Panc1 (cell line): Measurements from ENCODE around the gene ACOX1. TPM values are rescaled to one million over a fixed set of nuclear protein-coding genes. Genes with fewer than 3 reads are reported as not detected.

Experiments used
- ATAC-seq: fragments of 200-7000 bp; cut with Tn5 transposase; 2 replicates; pipeline ENCODE4 v1.9.1; 2020; ENCODE audit warnings: mild to moderate bottlenecking, moderate library complexity
- BruUV-seq: library from RNA; stranded (reverse); fragments of 400-500 nt; replicated peaks from 2 replicates; lab custom pipeline; 2021; lab: Mats Ljungman, UMichigan
- CTCF ChIA-PET: fragments of 300-600 bp; sonication (Branson Sonifier 250); formaldehyde crosslinking; loops from one replicate; lab custom pipeline; 2022; ENCODE audit warnings: antibody characterized with exemption; lab: Charles Lee
- POLR2A ChIA-PET: fragments of 300-600 bp; sonication (Branson Sonifier 250); formaldehyde crosslinking; loops from one replicate; lab custom pipeline; 2022; ENCODE audit warnings: antibody characterized with exemption; lab: Charles Lee
- DNase-seq: peaks from one replicate; pipeline ENCODE4 v3.0.0-alpha.2; 2010; ENCODE audit warnings: low read depth, low spot score
- H3K27ac ChIP-seq: 2 replicates; pipeline ENCODE4 v1.5.1; 2011; ENCODE audit warnings: mild to moderate bottlenecking, low read length, inconsistent platforms
- H3K27me3 ChIP-seq: fragments of 200-500 bp; sonication (Bioruptor generic); 2 replicates; pipeline ENCODE4 v1.6.0; 2014; ENCODE audit warnings: low read length, inconsistent platforms; ENCODE audit not compliant: control insufficient read depth, insufficient read depth
- H3K36me3 ChIP-seq: fragments of 200-500 bp; sonication (Bioruptor generic); 2 replicates; pipeline ENCODE4 v1.5.1; 2014; ENCODE audit warnings: inconsistent platforms, mild to moderate bottlenecking, low read length, moderate library complexity; ENCODE audit not compliant: control insufficient read depth, insufficient read depth
- H3K4me1 ChIP-seq: 2 replicates; pipeline ENCODE4 v1.5.1; 2011; ENCODE audit warnings: inconsistent platforms, mild to moderate bottlenecking, low read length, moderate library complexity; ENCODE audit not compliant: control insufficient read depth, insufficient read depth
- H3K4me3 ChIP-seq, 2 experiments: 2 replicates each; pipeline ENCODE4 v1.5.1; 2011 to 2012; ENCODE audit warnings: low read depth in 2 of 2, low read length in 2 of 2, mild to moderate bottlenecking in 2 of 2, inconsistent platforms in 1 of 2, moderate library complexity in 1 of 2
- H3K9me3 ChIP-seq: fragments of 200-500 bp; sonication (Bioruptor generic); 2 replicates; pipeline ENCODE4 v1.5.1; 2014; ENCODE audit warnings: low read depth, mild to moderate bottlenecking, inconsistent platforms, low read length, moderate library complexity; ENCODE audit not compliant: control insufficient read depth, insufficient read depth
- POLR2AphosphoS5 ChIP-seq: IDR thresholded peaks from 2 replicates; pipeline ENCODE4 v1.6.1; 2012; ENCODE audit warnings: mild to moderate bottlenecking, low read depth, low read length, moderate library complexity
- SIN3A ChIP-seq: IDR thresholded peaks from 2 replicates; pipeline ENCODE4 v1.6.1; 2012; ENCODE audit warnings: low read depth, mild to moderate bottlenecking, low read length, moderate library complexity, borderline replicate concordance; ENCODE audit not compliant: insufficient read depth
- TCF7L2 ChIP-seq: IDR thresholded peaks from 2 replicates; pipeline ENCODE4 v1.6.1; 2011; ENCODE audit warnings: mild to moderate bottlenecking, low read depth, low read length, inconsistent platforms
- in situ Hi-C: cut with HindIII; loops from 2 replicates; pipeline ENCODE4 v1.10.0; 2016; ENCODE audit warnings: low sequenced_read_pairs, low pct_unique_long_range_greater_than_20kb
- intact Hi-C: fragments of 100-400 bp; cut with micrococcal nuclease; formaldehyde crosslinking; loops from one replicate; pipeline ENCODE4 v1.10.0; 2022; ENCODE audit not compliant: unreplicated experiment
- total RNA-seq: library from RNA; stranded (reverse); gene quantifications from one replicate; pipeline ENCODE4 v1.2.1, GENCODE V29; 2021; ENCODE audit not compliant: unreplicated experiment
- TF ChIP-seq, protein P1 (sequence below), 2 experiments: IDR thresholded peaks; 2 replicates each; pipeline ENCODE4 v1.6.1; 2011 to 2012; ENCODE audit warnings: low read depth in 2 of 2, control low read depth in 1 of 2, low read length in 1 of 2, mild to moderate bottlenecking in 1 of 2, moderate library complexity in 1 of 2; ENCODE audit not compliant: insufficient read depth in 1 of 2
- TF ChIP-seq, protein P2 (sequence below): fragments of 450-650 bp; IDR thresholded peaks from 2 replicates; pipeline ENCODE4 v1.5.1; 2017; ENCODE audit warnings: mild to moderate bottlenecking

The ACOX1 gene
- total RNA-seq, 1 experiment from 2014 or later, result 53.5 TPM

DNA sequence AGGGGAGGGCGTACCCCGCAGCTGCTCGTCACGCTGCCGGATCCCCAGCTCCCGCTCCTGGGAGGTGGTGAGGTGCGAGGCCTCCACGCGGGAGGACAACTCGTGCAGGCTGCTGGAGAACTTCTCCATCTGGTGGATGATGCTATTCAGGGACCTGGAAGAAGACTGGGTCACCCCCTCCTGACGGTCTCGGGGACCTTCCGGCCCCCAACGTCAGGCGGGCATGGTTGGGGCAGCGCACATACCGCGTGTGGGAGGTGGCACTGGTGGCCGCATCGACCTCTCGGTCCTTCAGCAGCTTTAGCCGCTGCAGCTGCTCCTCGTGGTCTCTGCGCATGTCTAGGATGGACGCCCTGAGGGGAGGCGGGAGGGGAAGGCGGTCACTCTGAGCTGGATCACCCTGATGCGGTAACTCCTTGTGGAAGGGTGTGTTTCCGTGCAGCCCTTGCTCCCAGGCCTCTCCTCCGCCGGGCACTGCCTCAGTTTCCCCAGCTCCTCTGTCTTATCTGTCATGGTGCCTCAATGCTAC, 61.0 kb downstream of the ACOX1 start:
- intact Hi-C loops (no loop called here), in situ Hi-C loops (no loop called here)
- Histone ChIP-seq H3K27me3 (no peaks in the 10 kb centered on the region), H3K4me1 (no peaks in the 10 kb centered on the region), H3K36me3 (no peaks in the 10 kb centered on the region), H3K27ac (no peak overlapping the region), H3K4me3 (no peak overlapping the region), H3K9me3 (no peaks in the 10 kb centered on the region)
- no peak for ATAC-seq
- BruUV-seq, result no TSS peak
- TF ChIP-seq, protein P1, sequence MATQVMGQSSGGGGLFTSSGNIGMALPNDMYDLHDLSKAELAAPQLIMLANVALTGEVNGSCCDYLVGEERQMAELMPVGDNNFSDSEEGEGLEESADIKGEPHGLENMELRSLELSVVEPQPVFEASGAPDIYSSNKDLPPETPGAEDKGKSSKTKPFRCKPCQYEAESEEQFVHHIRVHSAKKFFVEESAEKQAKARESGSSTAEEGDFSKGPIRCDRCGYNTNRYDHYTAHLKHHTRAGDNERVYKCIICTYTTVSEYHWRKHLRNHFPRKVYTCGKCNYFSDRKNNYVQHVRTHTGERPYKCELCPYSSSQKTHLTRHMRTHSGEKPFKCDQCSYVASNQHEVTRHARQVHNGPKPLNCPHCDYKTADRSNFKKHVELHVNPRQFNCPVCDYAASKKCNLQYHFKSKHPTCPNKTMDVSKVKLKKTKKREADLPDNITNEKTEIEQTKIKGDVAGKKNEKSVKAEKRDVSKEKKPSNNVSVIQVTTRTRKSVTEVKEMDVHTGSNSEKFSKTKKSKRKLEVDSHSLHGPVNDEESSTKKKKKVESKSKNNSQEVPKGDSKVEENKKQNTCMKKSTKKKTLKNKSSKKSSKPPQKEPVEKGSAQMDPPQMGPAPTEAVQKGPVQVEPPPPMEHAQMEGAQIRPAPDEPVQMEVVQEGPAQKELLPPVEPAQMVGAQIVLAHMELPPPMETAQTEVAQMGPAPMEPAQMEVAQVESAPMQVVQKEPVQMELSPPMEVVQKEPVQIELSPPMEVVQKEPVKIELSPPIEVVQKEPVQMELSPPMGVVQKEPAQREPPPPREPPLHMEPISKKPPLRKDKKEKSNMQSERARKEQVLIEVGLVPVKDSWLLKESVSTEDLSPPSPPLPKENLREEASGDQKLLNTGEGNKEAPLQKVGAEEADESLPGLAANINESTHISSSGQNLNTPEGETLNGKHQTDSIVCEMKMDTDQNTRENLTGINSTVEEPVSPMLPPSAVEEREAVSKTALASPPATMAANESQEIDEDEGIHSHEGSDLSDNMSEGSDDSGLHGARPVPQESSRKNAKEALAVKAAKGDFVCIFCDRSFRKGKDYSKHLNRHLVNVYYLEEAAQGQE (IDR thresholded peaks at IDR 0.05; ENCODE audit: insufficient read depth in 1 of 2, low read depth in 2 of 2, low read length in 1 of 2), result no peak
- no peak for TF ChIP-seq SIN3A
- POLR2A ChIA-PET, result no interaction called here
- CTCF ChIA-PET, result no interaction called here
- DNase-seq, result no peak

DNA sequence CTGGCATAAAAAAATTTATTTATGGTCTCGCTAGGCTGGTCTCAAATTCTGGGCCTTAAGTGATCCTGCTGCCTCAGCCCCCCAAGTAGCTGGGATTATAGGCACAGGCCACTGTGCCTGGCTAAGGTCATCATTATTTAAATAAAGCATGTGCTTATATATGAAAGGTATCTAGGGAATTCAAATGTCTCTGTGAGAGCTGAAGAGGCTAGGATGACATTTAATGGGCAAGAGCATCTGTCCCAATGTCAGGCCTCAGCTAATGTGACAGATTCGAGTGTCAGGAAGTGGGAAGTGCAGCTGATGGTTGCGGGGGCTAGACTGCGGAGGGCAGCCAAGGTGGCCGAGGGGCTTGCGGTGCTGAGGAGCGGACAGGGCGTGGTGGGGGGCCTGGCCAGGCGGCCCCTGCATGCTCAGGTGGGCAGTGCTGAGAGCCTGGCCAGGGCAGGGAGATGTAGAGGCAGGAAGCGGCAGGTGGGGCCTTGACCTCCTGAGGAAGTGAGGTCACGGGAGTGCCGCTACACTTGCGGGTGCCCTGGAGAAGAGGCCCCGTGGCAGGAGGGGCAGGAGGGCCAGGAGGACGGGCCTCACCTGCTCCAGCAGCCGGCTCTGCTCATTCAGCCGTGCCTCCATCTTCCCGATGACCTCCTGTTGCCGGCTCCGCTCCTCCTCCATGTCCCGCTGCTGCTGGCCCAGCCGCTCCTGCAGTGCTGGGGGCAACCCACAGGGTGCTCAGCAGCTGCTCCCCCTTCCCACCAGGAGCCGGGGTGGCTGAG, 61.6 kb downstream of the ACOX1 start:
- H3K36me3 ChIP-seq, result no peaks in the 10 kb centered on the region
- ATAC-seq (no peak), DNase-seq (no peak)
- H3K4me1 ChIP-seq, result no peaks in the 10 kb centered on the region
- H3K9me3 ChIP-seq, result no peaks in the 10 kb centered on the region
- intact Hi-C loops (no loop called here), in situ Hi-C loops (no loop called here)
- TF ChIP-seq, protein P1 (IDR thresholded peaks at IDR 0.05; ENCODE audit: insufficient read depth in 1 of 2, low read depth in 2 of 2, low read length in 1 of 2), result no peak
- TF ChIP-seq TCF7L2, result no peak
- no peak for TF ChIP-seq SIN3A
- TF ChIP-seq POLR2AphosphoS5, result no peak
- TF ChIP-seq, protein P2, sequence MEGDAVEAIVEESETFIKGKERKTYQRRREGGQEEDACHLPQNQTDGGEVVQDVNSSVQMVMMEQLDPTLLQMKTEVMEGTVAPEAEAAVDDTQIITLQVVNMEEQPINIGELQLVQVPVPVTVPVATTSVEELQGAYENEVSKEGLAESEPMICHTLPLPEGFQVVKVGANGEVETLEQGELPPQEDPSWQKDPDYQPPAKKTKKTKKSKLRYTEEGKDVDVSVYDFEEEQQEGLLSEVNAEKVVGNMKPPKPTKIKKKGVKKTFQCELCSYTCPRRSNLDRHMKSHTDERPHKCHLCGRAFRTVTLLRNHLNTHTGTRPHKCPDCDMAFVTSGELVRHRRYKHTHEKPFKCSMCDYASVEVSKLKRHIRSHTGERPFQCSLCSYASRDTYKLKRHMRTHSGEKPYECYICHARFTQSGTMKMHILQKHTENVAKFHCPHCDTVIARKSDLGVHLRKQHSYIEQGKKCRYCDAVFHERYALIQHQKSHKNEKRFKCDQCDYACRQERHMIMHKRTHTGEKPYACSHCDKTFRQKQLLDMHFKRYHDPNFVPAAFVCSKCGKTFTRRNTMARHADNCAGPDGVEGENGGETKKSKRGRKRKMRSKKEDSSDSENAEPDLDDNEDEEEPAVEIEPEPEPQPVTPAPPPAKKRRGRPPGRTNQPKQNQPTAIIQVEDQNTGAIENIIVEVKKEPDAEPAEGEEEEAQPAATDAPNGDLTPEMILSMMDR, result no peak
- no peak overlapping the region for H3K4me3 ChIP-seq
- H3K27me3 ChIP-seq, result no peaks in the 10 kb centered on the region
- ChIA-PET POLR2A (no interaction called here), CTCF (no interaction called here)
- BruUV-seq, result no TSS peak
- H3K27ac ChIP-seq, result no peak overlapping the region
